Panc1 (cell line): ENCODE data around the gene ANHX. TPM values are rescaled to one million over a fixed set of nuclear protein-coding genes. Genes with fewer than 3 reads are reported as not detected.

ENCODE experiments used
- ATAC-seq: fragments of 200-7000 bp; cut with Tn5 transposase; 2 replicates; pipeline ENCODE4 v1.9.1; 2020; ENCODE audit warnings: mild to moderate bottlenecking, moderate library complexity
- BruUV-seq: library from RNA; stranded (reverse); fragments of 400-500 nt; replicated peaks from 2 replicates; lab custom pipeline; 2021; lab: Mats Ljungman, UMichigan
- CTCF ChIA-PET: fragments of 300-600 bp; sonication (Branson Sonifier 250); formaldehyde crosslinking; loops from one replicate; lab custom pipeline; 2022; ENCODE audit warnings: antibody characterized with exemption; lab: Charles Lee
- POLR2A ChIA-PET: fragments of 300-600 bp; sonication (Branson Sonifier 250); formaldehyde crosslinking; loops from one replicate; lab custom pipeline; 2022; ENCODE audit warnings: antibody characterized with exemption; lab: Charles Lee
- DNase-seq: peaks from one replicate; pipeline ENCODE4 v3.0.0-alpha.2; 2010; ENCODE audit warnings: low read depth, low spot score
- H3K27ac ChIP-seq: 2 replicates; pipeline ENCODE4 v1.5.1; 2011; ENCODE audit warnings: mild to moderate bottlenecking, low read length, inconsistent platforms
- H3K27me3 ChIP-seq: fragments of 200-500 bp; sonication (Bioruptor generic); 2 replicates; pipeline ENCODE4 v1.6.0; 2014; ENCODE audit warnings: low read length, inconsistent platforms; ENCODE audit not compliant: control insufficient read depth, insufficient read depth
- H3K36me3 ChIP-seq: fragments of 200-500 bp; sonication (Bioruptor generic); 2 replicates; pipeline ENCODE4 v1.5.1; 2014; ENCODE audit warnings: inconsistent platforms, mild to moderate bottlenecking, low read length, moderate library complexity; ENCODE audit not compliant: control insufficient read depth, insufficient read depth
- H3K4me1 ChIP-seq: 2 replicates; pipeline ENCODE4 v1.5.1; 2011; ENCODE audit warnings: inconsistent platforms, mild to moderate bottlenecking, low read length, moderate library complexity; ENCODE audit not compliant: control insufficient read depth, insufficient read depth
- H3K4me3 ChIP-seq, 2 experiments: 2 replicates each; pipeline ENCODE4 v1.5.1; 2011 to 2012; ENCODE audit warnings: low read depth in 2 of 2, low read length in 2 of 2, mild to moderate bottlenecking in 2 of 2, inconsistent platforms in 1 of 2, moderate library complexity in 1 of 2
- H3K9me3 ChIP-seq: fragments of 200-500 bp; sonication (Bioruptor generic); 2 replicates; pipeline ENCODE4 v1.5.1; 2014; ENCODE audit warnings: low read depth, mild to moderate bottlenecking, inconsistent platforms, low read length, moderate library complexity; ENCODE audit not compliant: control insufficient read depth, insufficient read depth
- POLR2AphosphoS5 ChIP-seq: IDR thresholded peaks from 2 replicates; pipeline ENCODE4 v1.6.1; 2012; ENCODE audit warnings: mild to moderate bottlenecking, low read depth, low read length, moderate library complexity
- SIN3A ChIP-seq: IDR thresholded peaks from 2 replicates; pipeline ENCODE4 v1.6.1; 2012; ENCODE audit warnings: low read depth, mild to moderate bottlenecking, low read length, moderate library complexity, borderline replicate concordance; ENCODE audit not compliant: insufficient read depth
- TCF7L2 ChIP-seq: IDR thresholded peaks from 2 replicates; pipeline ENCODE4 v1.6.1; 2011; ENCODE audit warnings: mild to moderate bottlenecking, low read depth, low read length, inconsistent platforms
- in situ Hi-C: cut with HindIII; loops from 2 replicates; pipeline ENCODE4 v1.10.0; 2016; ENCODE audit warnings: low sequenced_read_pairs, low pct_unique_long_range_greater_than_20kb
- intact Hi-C: fragments of 100-400 bp; cut with micrococcal nuclease; formaldehyde crosslinking; loops from one replicate; pipeline ENCODE4 v1.10.0; 2022; ENCODE audit not compliant: unreplicated experiment
- total RNA-seq: library from RNA; stranded (reverse); gene quantifications from one replicate; pipeline ENCODE4 v1.2.1, GENCODE V29; 2021; ENCODE audit not compliant: unreplicated experiment
- TF ChIP-seq, protein P1 (sequence below): fragments of 450-650 bp; IDR thresholded peaks from 2 replicates; pipeline ENCODE4 v1.5.1; 2017; ENCODE audit warnings: mild to moderate bottlenecking
- TF ChIP-seq, protein P2 (sequence below), 2 experiments: IDR thresholded peaks; 2 replicates each; pipeline ENCODE4 v1.6.1; 2011 to 2012; ENCODE audit warnings: low read depth in 2 of 2, control low read depth in 1 of 2, low read length in 1 of 2, mild to moderate bottlenecking in 1 of 2, moderate library complexity in 1 of 2; ENCODE audit not compliant: insufficient read depth in 1 of 2

Gene ANHX
- total RNA-seq, 1 experiment from 2014 or later, result not detected

GRCh38 chr12:133201888-133202287, 33.8 kb downstream of the ANHX start:
- TF ChIP-seq SIN3A, result no peak
- TF ChIP-seq, protein P1, sequence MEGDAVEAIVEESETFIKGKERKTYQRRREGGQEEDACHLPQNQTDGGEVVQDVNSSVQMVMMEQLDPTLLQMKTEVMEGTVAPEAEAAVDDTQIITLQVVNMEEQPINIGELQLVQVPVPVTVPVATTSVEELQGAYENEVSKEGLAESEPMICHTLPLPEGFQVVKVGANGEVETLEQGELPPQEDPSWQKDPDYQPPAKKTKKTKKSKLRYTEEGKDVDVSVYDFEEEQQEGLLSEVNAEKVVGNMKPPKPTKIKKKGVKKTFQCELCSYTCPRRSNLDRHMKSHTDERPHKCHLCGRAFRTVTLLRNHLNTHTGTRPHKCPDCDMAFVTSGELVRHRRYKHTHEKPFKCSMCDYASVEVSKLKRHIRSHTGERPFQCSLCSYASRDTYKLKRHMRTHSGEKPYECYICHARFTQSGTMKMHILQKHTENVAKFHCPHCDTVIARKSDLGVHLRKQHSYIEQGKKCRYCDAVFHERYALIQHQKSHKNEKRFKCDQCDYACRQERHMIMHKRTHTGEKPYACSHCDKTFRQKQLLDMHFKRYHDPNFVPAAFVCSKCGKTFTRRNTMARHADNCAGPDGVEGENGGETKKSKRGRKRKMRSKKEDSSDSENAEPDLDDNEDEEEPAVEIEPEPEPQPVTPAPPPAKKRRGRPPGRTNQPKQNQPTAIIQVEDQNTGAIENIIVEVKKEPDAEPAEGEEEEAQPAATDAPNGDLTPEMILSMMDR, result no peak
- no peak for TF ChIP-seq POLR2AphosphoS5
- no peak for TF ChIP-seq TCF7L2
- TF ChIP-seq, protein P2, sequence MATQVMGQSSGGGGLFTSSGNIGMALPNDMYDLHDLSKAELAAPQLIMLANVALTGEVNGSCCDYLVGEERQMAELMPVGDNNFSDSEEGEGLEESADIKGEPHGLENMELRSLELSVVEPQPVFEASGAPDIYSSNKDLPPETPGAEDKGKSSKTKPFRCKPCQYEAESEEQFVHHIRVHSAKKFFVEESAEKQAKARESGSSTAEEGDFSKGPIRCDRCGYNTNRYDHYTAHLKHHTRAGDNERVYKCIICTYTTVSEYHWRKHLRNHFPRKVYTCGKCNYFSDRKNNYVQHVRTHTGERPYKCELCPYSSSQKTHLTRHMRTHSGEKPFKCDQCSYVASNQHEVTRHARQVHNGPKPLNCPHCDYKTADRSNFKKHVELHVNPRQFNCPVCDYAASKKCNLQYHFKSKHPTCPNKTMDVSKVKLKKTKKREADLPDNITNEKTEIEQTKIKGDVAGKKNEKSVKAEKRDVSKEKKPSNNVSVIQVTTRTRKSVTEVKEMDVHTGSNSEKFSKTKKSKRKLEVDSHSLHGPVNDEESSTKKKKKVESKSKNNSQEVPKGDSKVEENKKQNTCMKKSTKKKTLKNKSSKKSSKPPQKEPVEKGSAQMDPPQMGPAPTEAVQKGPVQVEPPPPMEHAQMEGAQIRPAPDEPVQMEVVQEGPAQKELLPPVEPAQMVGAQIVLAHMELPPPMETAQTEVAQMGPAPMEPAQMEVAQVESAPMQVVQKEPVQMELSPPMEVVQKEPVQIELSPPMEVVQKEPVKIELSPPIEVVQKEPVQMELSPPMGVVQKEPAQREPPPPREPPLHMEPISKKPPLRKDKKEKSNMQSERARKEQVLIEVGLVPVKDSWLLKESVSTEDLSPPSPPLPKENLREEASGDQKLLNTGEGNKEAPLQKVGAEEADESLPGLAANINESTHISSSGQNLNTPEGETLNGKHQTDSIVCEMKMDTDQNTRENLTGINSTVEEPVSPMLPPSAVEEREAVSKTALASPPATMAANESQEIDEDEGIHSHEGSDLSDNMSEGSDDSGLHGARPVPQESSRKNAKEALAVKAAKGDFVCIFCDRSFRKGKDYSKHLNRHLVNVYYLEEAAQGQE (IDR thresholded peaks at IDR 0.05; ENCODE audit: insufficient read depth in 1 of 2, low read depth in 2 of 2, low read length in 1 of 2), result no peak
- no TSS peak for BruUV-seq
- H3K27me3 ChIP-seq, result no peaks in the 10 kb centered on the region
- ChIA-PET CTCF (no interaction called here), POLR2A (no interaction called here)
- DNase-seq (no peak), ATAC-seq (no peak)
- peaks cover 15% of the 10 kb centered on the region for H3K36me3 ChIP-seq
- H3K4me1 ChIP-seq, result no peaks in the 10 kb centered on the region
- no peak overlapping the region for H3K27ac ChIP-seq
- intact Hi-C loops, result no loop called here
- in situ Hi-C loops, result no loop called here
- H3K4me3 ChIP-seq, result no peak overlapping the region
- H3K9me3 ChIP-seq, result peaks cover 67% of the 10 kb centered on the region

DNA sequence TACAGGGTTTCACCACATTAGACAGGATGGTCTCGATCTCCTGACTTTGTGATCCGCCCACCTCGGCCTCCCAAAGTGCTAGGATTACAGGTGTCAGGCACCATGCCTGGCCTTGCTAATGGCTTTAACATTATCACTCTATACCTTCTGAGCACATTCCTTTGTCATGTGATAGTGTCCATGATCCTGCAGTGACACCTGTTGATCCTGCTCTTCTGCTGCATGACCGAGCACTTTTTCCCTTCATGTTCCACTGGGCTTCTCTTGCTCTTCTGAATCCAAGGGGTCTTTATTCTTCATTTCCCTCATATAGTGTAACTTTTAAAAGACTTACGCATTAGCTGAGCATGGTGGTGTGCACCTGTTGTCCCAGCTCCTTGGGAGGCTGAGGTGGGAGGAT, 42.8 kb downstream of the ANHX start:
- ATAC-seq (no peak), DNase-seq (no peak)
- ChIA-PET POLR2A (no interaction called here), CTCF (no interaction called here)
- peaks cover 57% of the 10 kb centered on the region; the same call in 1 of the 2 replicates for H3K9me3 ChIP-seq
- H3K27ac ChIP-seq, result no peak overlapping the region
- peaks cover 7% of the 10 kb centered on the region for H3K36me3 ChIP-seq
- BruUV-seq, result no TSS peak
- no peaks in the 10 kb centered on the region for H3K4me1 ChIP-seq
- no peaks in the 10 kb centered on the region for H3K27me3 ChIP-seq
- intact Hi-C loops, result no loop called here
- TF ChIP-seq, protein P2 (IDR thresholded peaks at IDR 0.05; ENCODE audit: insufficient read depth in 1 of 2, low read depth in 2 of 2, low read length in 1 of 2), result no peak
- TF ChIP-seq POLR2AphosphoS5 (no peak), TCF7L2 (no peak), SIN3A (no peak)
- TF ChIP-seq, protein P1, result no peak
- no peak overlapping the region for H3K4me3 ChIP-seq
- in situ Hi-C loops, result no loop called here
